ENCODE results near the gene UBE2O. TPM values are rescaled to one million over a fixed set of nuclear protein-coding genes. Genes with fewer than 3 reads are reported as not detected.

The UBE2O gene
- total RNA-seq, 1 experiment from 2014 or later, result 52.6 TPM

DNA sequence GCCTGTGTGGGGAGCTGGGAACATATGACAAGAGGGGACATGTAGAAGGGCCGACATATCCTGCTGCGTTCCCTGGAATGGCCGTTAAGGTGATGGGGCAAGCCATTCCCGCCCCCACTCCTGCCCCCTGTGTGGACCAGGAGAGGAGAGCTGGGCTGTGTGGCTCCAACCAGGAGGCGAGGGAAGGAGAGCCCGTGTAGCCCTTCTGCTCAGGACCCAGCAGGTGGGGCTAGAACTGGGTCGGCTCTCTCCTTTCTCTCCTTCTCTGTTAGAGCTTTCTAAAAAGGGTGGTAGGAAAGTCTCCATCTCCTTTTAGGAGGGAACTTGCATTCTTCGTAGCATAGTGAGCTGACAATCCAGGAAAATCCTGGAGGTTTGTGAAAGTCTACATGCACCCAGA is 55.8 kb downstream of the UBE2O start:
- no peaks in the 10 kb centered on the region for H3K9me3 Mint-ChIP-seq
- H3K23me2 ChIP-seq (ENCODE audit: insufficient read length, low read depth, low read length, poor library complexity, severe bottlenecking), result no peaks in the 10 kb centered on the region
- no peak overlapping the region for H3K4me3 Mint-ChIP-seq
- no peak overlapping the region for H3K4ac ChIP-seq (ENCODE audit: low read depth, low read length)
- no peak overlapping the region for H4K91ac ChIP-seq (ENCODE audit: insufficient read length, low read depth, low read length)
- no peak overlapping the region for H2AFZ ChIP-seq (ENCODE audit: low read length)
- no peak overlapping the region for H2BK12ac ChIP-seq (ENCODE audit: insufficient read length, low read depth, low read length)
- H3K4me2 ChIP-seq (ENCODE audit: insufficient read depth, insufficient read length, low read length), result no peak overlapping the region
- TF ChIP-seq, protein P1, sequence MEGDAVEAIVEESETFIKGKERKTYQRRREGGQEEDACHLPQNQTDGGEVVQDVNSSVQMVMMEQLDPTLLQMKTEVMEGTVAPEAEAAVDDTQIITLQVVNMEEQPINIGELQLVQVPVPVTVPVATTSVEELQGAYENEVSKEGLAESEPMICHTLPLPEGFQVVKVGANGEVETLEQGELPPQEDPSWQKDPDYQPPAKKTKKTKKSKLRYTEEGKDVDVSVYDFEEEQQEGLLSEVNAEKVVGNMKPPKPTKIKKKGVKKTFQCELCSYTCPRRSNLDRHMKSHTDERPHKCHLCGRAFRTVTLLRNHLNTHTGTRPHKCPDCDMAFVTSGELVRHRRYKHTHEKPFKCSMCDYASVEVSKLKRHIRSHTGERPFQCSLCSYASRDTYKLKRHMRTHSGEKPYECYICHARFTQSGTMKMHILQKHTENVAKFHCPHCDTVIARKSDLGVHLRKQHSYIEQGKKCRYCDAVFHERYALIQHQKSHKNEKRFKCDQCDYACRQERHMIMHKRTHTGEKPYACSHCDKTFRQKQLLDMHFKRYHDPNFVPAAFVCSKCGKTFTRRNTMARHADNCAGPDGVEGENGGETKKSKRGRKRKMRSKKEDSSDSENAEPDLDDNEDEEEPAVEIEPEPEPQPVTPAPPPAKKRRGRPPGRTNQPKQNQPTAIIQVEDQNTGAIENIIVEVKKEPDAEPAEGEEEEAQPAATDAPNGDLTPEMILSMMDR (conservative IDR thresholded peaks at IDR 0.05), result no peak
- H2AK5ac ChIP-seq (ENCODE audit: insufficient read length, low read length), result no peak overlapping the region
- H4K8ac ChIP-seq (replicated peaks; ENCODE audit: insufficient read length, low read depth, low read length), result no peak overlapping the region
- no peak overlapping the region for H3K9ac ChIP-seq (ENCODE audit: extremely low read depth, insufficient read length, low read length)
- no peaks in the 10 kb centered on the region for H3K4me1 Mint-ChIP-seq
- H3K27me3 ChIP-seq (ENCODE audit: insufficient read depth, low read length), result no peaks in the 10 kb centered on the region
- H3K18ac ChIP-seq (ENCODE audit: insufficient read length, low read depth, low read length), result no peak overlapping the region
- no peak overlapping the region for H2BK15ac ChIP-seq (ENCODE audit: low read depth, low read length)
- no peaks in the 10 kb centered on the region for H3K27me3 Mint-ChIP-seq (ENCODE audit: low read depth)
- H3K27ac ChIP-seq (ENCODE audit: insufficient read length, low read depth, low read length), result no peak overlapping the region
- H3K56ac ChIP-seq (ENCODE audit: insufficient read length, low read depth, low read length), result no peak overlapping the region
- H3K14ac ChIP-seq (ENCODE audit: insufficient read depth, low read length), result no peak overlapping the region
- no peak overlapping the region for H4K5ac ChIP-seq (ENCODE audit: insufficient read length, low read depth, low read length)
- WGBS (ENCODE audit: extremely low coverage, insufficient read length, low lambda C conversion rate), result no CpG with 5 or more reads among the region's 8 CpGs
- no peaks in the 10 kb centered on the region for H4K20me1 ChIP-seq (ENCODE audit: control insufficient read depth, insufficient read depth, insufficient read length)
- no peak overlapping the region for H3T11ph ChIP-seq (ENCODE audit: low read length)
- H3K36me3 Mint-ChIP-seq (ENCODE audit: insufficient read depth in 1 of 3, low read depth in 3 of 3), result peaks cover 44 to 78% (median 77%) of the 10 kb centered on the region in 3 experiments; a peak in 6 of 7 replicates
- no peak overlapping the region for H3K27ac Mint-ChIP-seq
- no peak for DNase-seq
- no peak overlapping the region for H2BK20ac ChIP-seq (ENCODE audit: low read depth, low read length, poor library complexity, severe bottlenecking)
- no peak overlapping the region for H3K23ac ChIP-seq (ENCODE audit: insufficient read length, low read depth, low read length)
- no peak overlapping the region for H2BK5ac ChIP-seq (ENCODE audit: insufficient read length, low read length)
- no peak overlapping the region for H2BK120ac ChIP-seq (ENCODE audit: low read depth, low read length, poor library complexity, severe bottlenecking)
- H3K4me1 ChIP-seq (ENCODE audit: insufficient read depth, low read length), result no peaks in the 10 kb centered on the region
- H3K9me3 ChIP-seq (ENCODE audit: control insufficient read depth, low read depth, low read length), result no peaks in the 10 kb centered on the region
- H3K79me1 ChIP-seq (ENCODE audit: insufficient read depth, low read depth, low read length, poor library complexity, severe bottlenecking), result no peaks in the 10 kb centered on the region
- no peaks in the 10 kb centered on the region for H3K79me2 ChIP-seq (ENCODE audit: insufficient read depth, low read length)
